ENCODE results near the gene DCAF8. TPM values are rescaled to one million over a fixed set of nuclear protein-coding genes. Genes with fewer than 3 reads are reported as not detected.

DCAF8 gene
- total and polyA plus RNA-seq, 3 donors from 2014 or later, result 127 to 240 (median 233) TPM

DNA sequence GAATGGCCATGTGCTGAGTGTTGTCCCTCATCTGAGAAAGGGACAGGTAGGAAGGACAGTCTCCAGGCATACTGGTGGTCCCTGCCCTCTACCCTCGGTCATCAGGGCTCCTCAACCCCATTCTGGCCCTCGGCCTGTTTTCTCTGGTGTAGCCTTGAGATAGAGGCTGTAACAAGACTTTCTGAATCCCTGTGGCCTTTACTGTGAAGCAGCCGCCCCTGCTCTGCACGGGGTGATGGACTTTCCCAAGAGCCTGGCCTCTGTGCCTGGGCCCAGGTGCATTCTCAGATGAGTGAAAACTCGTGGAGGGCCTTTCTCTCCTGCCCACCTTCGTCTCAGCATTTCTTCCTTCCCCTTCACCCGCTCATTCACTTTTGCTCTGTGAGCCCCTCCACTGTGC is 74.9 kb downstream of the DCAF8 start:
- no peaks in the 10 kb centered on the region for H3K27me3 ChIP-seq
- no peaks in the 10 kb centered on the region for H3K9me3 ChIP-seq
- H3K27ac ChIP-seq, result no peak overlapping the region
- 75 to 77% methylated on average over 7 of the region's 7 CpGs for WGBS, 2 donors
- no peak for DNase-seq
- intact Hi-C loops (cut with DNase I; ENCODE audit: low total_unique reads), result no loop called here
- no peak for TF ChIP-seq CTCF (IDR thresholded peaks at IDR 0.05)
- TF ChIP-seq POLR2A (IDR thresholded peaks at IDR 0.05), result no peak
- H3K4me1 ChIP-seq, result no peaks in the 10 kb centered on the region
- H3K4me3 ChIP-seq, result no peak overlapping the region
- no peaks in the 10 kb centered on the region for H3K36me3 ChIP-seq (ENCODE audit: low read depth, missing control alignments)

DNA sequence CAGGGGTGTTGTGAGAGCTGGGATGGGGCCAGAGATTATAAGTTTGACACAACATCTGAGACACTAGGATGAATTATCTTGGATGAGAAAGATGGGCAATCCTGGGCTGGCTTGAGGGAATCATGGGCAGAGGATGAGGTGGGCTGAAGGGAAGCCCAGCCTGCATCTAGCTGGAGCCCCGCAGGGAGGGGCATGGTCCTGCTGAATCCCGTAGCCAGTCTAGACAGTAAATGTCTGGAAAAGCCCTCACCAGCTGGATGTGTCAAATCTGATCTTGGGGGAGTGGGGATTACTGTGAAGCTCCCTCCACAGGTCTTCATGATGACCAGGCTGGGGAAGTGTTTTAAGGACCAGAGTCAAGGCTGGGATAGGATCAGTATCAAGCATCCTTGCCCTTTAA is 75.6 kb downstream of the DCAF8 start:
- Histone ChIP-seq H3K9me3 (no peaks in the 10 kb centered on the region), H3K4me1 (no peaks in the 10 kb centered on the region), H3K27ac (no peak overlapping the region), H3K4me3 (no peak overlapping the region), H3K27me3 (no peaks in the 10 kb centered on the region), H3K36me3 (ENCODE audit: low read depth, missing control alignments) (no peaks in the 10 kb centered on the region)
- intact Hi-C loops (cut with DNase I; ENCODE audit: low total_unique reads), result no loop called here
- 77 to 83% methylated on average over 2 of the region's 2 CpGs for WGBS, 2 donors
- no peak for TF ChIP-seq CTCF (IDR thresholded peaks at IDR 0.05)
- no peak for TF ChIP-seq POLR2A (IDR thresholded peaks at IDR 0.05)
- DNase-seq, result no peak

DNA sequence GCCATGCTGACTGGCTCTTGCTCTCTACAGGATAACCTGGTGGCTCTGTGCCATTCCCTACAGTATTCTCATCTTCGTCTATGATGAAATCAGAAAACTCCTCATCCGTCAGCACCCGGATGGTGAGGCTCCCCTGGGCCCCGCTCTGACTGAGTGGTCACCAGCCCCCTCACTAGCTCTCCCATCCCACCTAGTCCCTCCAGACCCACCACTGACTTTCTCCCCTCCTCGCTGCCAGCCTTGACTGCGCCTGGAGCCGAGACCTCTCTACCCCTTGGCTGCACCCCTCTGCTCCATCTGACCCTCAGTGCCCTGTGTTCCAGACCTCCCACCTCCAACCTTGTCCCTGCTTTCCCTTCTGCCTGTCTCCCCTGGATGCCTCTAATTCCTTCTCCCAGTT is 76.1 kb downstream of the DCAF8 start:
- intact Hi-C loops (cut with DNase I; ENCODE audit: low total_unique reads), result no loop called here
- Histone ChIP-seq H3K36me3 (ENCODE audit: low read depth, missing control alignments) (no peaks in the 10 kb centered on the region), H3K27me3 (no peaks in the 10 kb centered on the region), H3K4me1 (no peaks in the 10 kb centered on the region), H3K4me3 (no peak overlapping the region), H3K9me3 (no peaks in the 10 kb centered on the region), H3K27ac (no peak overlapping the region)
- no peak for DNase-seq
- no peak for TF ChIP-seq POLR2A (IDR thresholded peaks at IDR 0.05)
- TF ChIP-seq CTCF (IDR thresholded peaks at IDR 0.05), result no peak
- WGBS, 2 donors, result 88 to 95% methylated on average over 7 of the region's 7 CpGs

DNA sequence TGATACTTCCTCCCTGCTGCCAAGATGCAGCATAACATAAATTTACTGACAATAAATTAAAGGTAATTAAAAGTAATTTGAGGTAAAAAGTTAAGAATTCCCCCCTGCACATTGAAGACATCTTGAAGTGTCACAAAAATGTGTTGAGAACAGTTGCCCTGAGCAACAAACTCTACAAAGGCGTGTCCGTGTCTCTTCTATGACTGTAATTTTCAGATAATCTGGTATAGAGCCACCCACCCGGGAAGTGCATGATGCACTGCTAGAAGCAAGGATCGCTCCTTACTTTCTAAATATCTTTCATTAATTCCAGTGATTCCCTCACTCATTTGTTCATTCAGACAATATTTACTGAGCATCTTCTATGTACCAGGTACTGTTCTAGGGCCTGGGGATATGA is 83.0 kb downstream of the DCAF8 start:
- intact Hi-C loops (cut with DNase I; ENCODE audit: low total_unique reads), result no loop called here
- WGBS, 2 donors, result 95 to 96% methylated on average over 4 of the region's 4 CpGs
- Histone ChIP-seq H3K9me3 (no peaks in the 10 kb centered on the region), H3K36me3 (ENCODE audit: low read depth, missing control alignments) (no peaks in the 10 kb centered on the region), H3K27ac (no peak overlapping the region), H3K4me3 (no peak overlapping the region), H3K27me3 (no peaks in the 10 kb centered on the region), H3K4me1 (peaks cover 7% of the 10 kb centered on the region)
- DNase-seq, result no peak
- no peak for TF ChIP-seq CTCF (IDR thresholded peaks at IDR 0.05)
- TF ChIP-seq POLR2A (IDR thresholded peaks at IDR 0.05), result no peak

- Histone ChIP-seq H3K9me3 (no peaks in the 10 kb centered on the region), H3K36me3 (ENCODE audit: low read depth, missing control alignments) (no peaks in the 10 kb centered on the region), H3K27ac (no peak overlapping the region), H3K4me1 (peaks cover 7% of the 10 kb centered on the region), H3K27me3 (no peaks in the 10 kb centered on the region), H3K4me3 (no peak overlapping the region)
- 89 to 100% methylated on average over 2 of the region's 2 CpGs for WGBS, 2 donors
- DNase-seq, result no peak
- TF ChIP-seq CTCF (IDR thresholded peaks at IDR 0.05) (no peak), POLR2A (IDR thresholded peaks at IDR 0.05) (no peak)
- intact Hi-C loops (cut with DNase I; ENCODE audit: low total_unique reads), result no loop called here
Observed at GRCh38 chr1:160178731-160179130, 83.6 kb downstream of the DCAF8 start.
